Lower leg skin (tissue), 4 donors: ENCODE data around the gene SPECC1L. TPM values are rescaled to one million over a fixed set of nuclear protein-coding genes. Genes with fewer than 3 reads are reported as not detected.

Experiments used
- DNase-seq, 2 donors: peaks; one replicate each; pipeline ENCODE4 v3.0.0-alpha.2; 2019; ENCODE audit warnings: low spot score in 2 of 2
- H3K4me3 ChIP-seq: fragments of 200-600 bp; sonication (generic); 2 replicates; pipeline ENCODE4 v1.5.1; 2017; ENCODE audit warnings: mild to moderate bottlenecking, low read depth; ENCODE audit not compliant: poor library complexity, severe bottlenecking
- CTCF ChIP-seq, 3 donors: fragments of 450-650 bp; IDR thresholded peaks; one replicate each; pipeline ENCODE4 v1.5.1; 2016; ENCODE audit warnings: antibody characterized with exemption in 3 of 3, mild to moderate bottlenecking in 3 of 3, moderate library complexity in 2 of 3
- POLR2A ChIP-seq, 2 donors: fragments of 450-650 bp; IDR thresholded peaks; one replicate each; pipeline ENCODE4 v1.6.1; 2016 to 2017; ENCODE audit warnings: antibody characterized with exemption in 2 of 2, mild to moderate bottlenecking in 1 of 2, moderate library complexity in 1 of 2
- WGBS, 2 donors: methylation state at CpG; one replicate each; pipeline ENCODE4 v1.1.5; 2018; 5-methylcytosine and 5-hydroxymethylcytosine counted together
- intact Hi-C: fragments of 100-400 bp; cut with DNase I; formaldehyde crosslinking; loops from one replicate; pipeline ENCODE4 v1.15.0; 2023; ENCODE audit warnings: low total_unique reads
- total RNA-seq, 4 donors: library from RNA; depleted of rRNA; stranded (reverse); fragments of >200 nt; gene quantifications; one replicate each; pipeline ENCODE4 v1.1.0, GENCODE V29; 2016

Gene SPECC1L
- total RNA-seq, 4 donors from 2014 or later = 17.6 to 30.6 (median 23.3) TPM

- intact Hi-C loops = no loop called here
These were observed 146.6 kb downstream of the SPECC1L start for GRCh38 chr22:24417200-24417599.

GRCh38 chr22:24417901-24418641 lies 147.4 kb downstream of the SPECC1L start:
- WGBS, 2 donors = 92 to 94% methylated on average over 7 to 14 of the region's 16 CpGs

More at GRCh38 chr22:24417200-24417599, 146.6 kb downstream of the SPECC1L start:
- peak in 1 of 2 donors; percentile 67 for DNase-seq
- 91 to 92% methylated on average over 7 of the region's 7 CpGs for WGBS, 2 donors
- no peak for TF ChIP-seq CTCF (IDR thresholded peaks at IDR 0.05)
- TF ChIP-seq POLR2A (IDR thresholded peaks at IDR 0.05) = no peak
- H3K4me3 ChIP-seq = no peak overlapping the region

GRCh38 chr22:24418786-24419474 lies 148.3 kb downstream of the SPECC1L start:
- H3K4me3 ChIP-seq = no peak overlapping the region
- 39 to 55% methylated on average over 15 of the region's 16 CpGs for whole genome bisulfite sequencing, 2 donors
- no peak for DNase-seq
- intact Hi-C loops = no loop called here
- no peak for TF ChIP-seq POLR2A (IDR thresholded peaks at IDR 0.05)
- no peak for TF ChIP-seq CTCF (IDR thresholded peaks at IDR 0.05)

More at GRCh38 chr22:24417901-24418641, 147.4 kb downstream of the SPECC1L start:
- TF ChIP-seq CTCF (IDR thresholded peaks at IDR 0.05) (no peak), POLR2A (IDR thresholded peaks at IDR 0.05) (no peak)
- DNase-seq = peak in 1 of 2 donors; percentile 84
- intact Hi-C loops = no loop called here
- no peak overlapping the region for H3K4me3 ChIP-seq

- no peak for DNase-seq
- TF ChIP-seq CTCF (IDR thresholded peaks at IDR 0.05) (no peak), POLR2A (IDR thresholded peaks at IDR 0.05) (no peak)
- no peak overlapping the region for H3K4me3 ChIP-seq
- intact Hi-C loops = no loop called here
- WGBS, 2 donors = 32 to 43% methylated on average over 7 of the region's 7 CpGs
These were observed 148.8 kb downstream of the SPECC1L start for GRCh38 chr22:24419475-24419850.

- intact Hi-C loops = loop anchor here (5.0 kb wide), 1 partner anchor 102 kb away; no protein-coding TSS in a partner anchor
- TF ChIP-seq CTCF (IDR thresholded peaks at IDR 0.05) = no peak
- no peak for TF ChIP-seq POLR2A (IDR thresholded peaks at IDR 0.05)
- DNase-seq = peak in 1 of 2 donors; percentile 86
- 45 to 54% methylated on average over 10 to 16 of the region's 18 CpGs for WGBS, 2 donors
- H3K4me3 ChIP-seq = no peak overlapping the region
These were observed 149.7 kb downstream of the SPECC1L start for GRCh38 chr22:24420072-24420976.
